UCSD-AML1 (cell line): ENCODE measurements around the gene GSTP1.
"Not testable (repeated sequence)": the region's sequence is repeated elsewhere in the genome, so short reads cannot be mapped to it uniquely, and the experiment has no call there.

ENCODE experiments used
- DNase-seq: peaks from one replicate; lab custom pipeline; 2025; ENCODE audit not compliant: unreplicated experiment; lab: John Stamatoyannopoulos, UW

The GSTP1 gene

GRCh38 chr11:67613313-67613959, 29.8 kb downstream of the GSTP1 start:
- DNase-seq: no peak

- peak; percentile 37 for DNase-seq
Observed at GRCh38 chr11:67613960-67614715, 30.5 kb downstream of the GSTP1 start.

GRCh38 chr11:67614730-67615714, 31.4 kb downstream of the GSTP1 start:
- peak; percentile 55 for DNase-seq

GRCh38 chr11:67615728-67616430, 32.3 kb downstream of the GSTP1 start:
- DNase-seq: no peak

- no peak for DNase-seq
Observed at GRCh38 chr11:67616431-67617242, 33.0 kb downstream of the GSTP1 start.

- DNase-seq: no peak
Observed at GRCh38 chr11:67617243-67617953, 33.8 kb downstream of the GSTP1 start.

- DNase-seq: not testable (repeated sequence)
Observed at GRCh38 chr11:67618901-67619659, 35.5 kb downstream of the GSTP1 start.

GRCh38 chr11:67619683-67620618, 36.3 kb downstream of the GSTP1 start:
- not testable (repeated sequence) for DNase-seq

- not testable (repeated sequence) for DNase-seq
Observed at GRCh38 chr11:67620621-67621020, 37.0 kb downstream of the GSTP1 start.

GRCh38 chr11:67621928-67622327, 38.3 kb downstream of the GSTP1 start:
- DNase-seq: not testable (repeated sequence)

- not testable (repeated sequence) for DNase-seq
Observed at GRCh38 chr11:67622905-67623304, 39.3 kb downstream of the GSTP1 start.

- not testable (repeated sequence) for DNase-seq
Observed at GRCh38 chr11:67623795-67624194, 40.2 kb downstream of the GSTP1 start.

GRCh38 chr11:67626131-67626833, 42.7 kb downstream of the GSTP1 start:
- not testable (repeated sequence) for DNase-seq

GRCh38 chr11:67626970-67627369, 43.4 kb downstream of the GSTP1 start:
- no peak for DNase-seq

GRCh38 chr11:67627441-67627811, 43.8 kb downstream of the GSTP1 start:
- DNase-seq: no peak

- DNase-seq: no peak
Observed at GRCh38 chr11:67627812-67628624, 44.4 kb downstream of the GSTP1 start.
